Measurements from ENCODE around the gene CHCHD6.

CHCHD6 gene

GRCh38 chr3:126961791-126962461 is 257.9 kb downstream of the CHCHD6 start:
- no peaks in the 10 kb centered on the region for H3K36me3 Mint-ChIP-seq (ENCODE audit: insufficient read depth)
- no peaks in the 10 kb centered on the region for H3K9me3 Mint-ChIP-seq
- H3K4me3 Mint-ChIP-seq = no peak overlapping the region
- no peak for ATAC-seq (replicated peaks)
- DNase-seq = no peak
- H3K27me3 Mint-ChIP-seq = peaks cover 5 to 7% of the 10 kb centered on the region in 2 donors
- peak overlapping the region in 1 of 2 donors; percentile 44 for H3K27ac Mint-ChIP-seq
- H3K4me1 Mint-ChIP-seq (ENCODE audit: low read depth in 2 of 2) = peaks cover 0 to 6% of the 10 kb centered on the region in 2 donors

- H3K4me1 Mint-ChIP-seq (ENCODE audit: low read depth in 2 of 2) = peaks cover 0 to 6% of the 10 kb centered on the region in 2 donors
- H3K36me3 Mint-ChIP-seq (ENCODE audit: insufficient read depth) = no peaks in the 10 kb centered on the region
- peaks cover 5 to 7% of the 10 kb centered on the region in 2 donors for H3K27me3 Mint-ChIP-seq
- ATAC-seq (replicated peaks) (no peak), DNase-seq (no peak)
- peak overlapping the region in 1 of 2 donors; percentile 44 for H3K27ac Mint-ChIP-seq
- H3K4me3 Mint-ChIP-seq = no peak overlapping the region
- no peaks in the 10 kb centered on the region for H3K9me3 Mint-ChIP-seq
Observed at GRCh38 chr3:126962756-126963155, 258.7 kb downstream of the CHCHD6 start.

GRCh38 chr3:126963261-126964190 is 259.5 kb downstream of the CHCHD6 start:
- H3K9me3 Mint-ChIP-seq = no peaks in the 10 kb centered on the region
- ATAC-seq (replicated peaks) (no peak), DNase-seq (no peak)
- no peaks in the 10 kb centered on the region for H3K36me3 Mint-ChIP-seq (ENCODE audit: insufficient read depth)
- no peak overlapping the region for H3K4me3 Mint-ChIP-seq
- peaks cover 5 to 14% of the 10 kb centered on the region in 2 donors for H3K27me3 Mint-ChIP-seq
- H3K4me1 Mint-ChIP-seq (ENCODE audit: low read depth in 2 of 2) = peaks cover 0 to 8% of the 10 kb centered on the region in 2 donors
- no peak overlapping the region for H3K27ac Mint-ChIP-seq

GRCh38 chr3:126964261-126964660 is 260.2 kb downstream of the CHCHD6 start:
- Mint-ChIP-seq H3K4me1 (ENCODE audit: low read depth in 2 of 2) (peaks cover 0 to 8% of the 10 kb centered on the region in 2 donors), H3K27me3 (peaks cover 5 to 15% of the 10 kb centered on the region in 2 donors), H3K27ac (no peak overlapping the region), H3K4me3 (no peak overlapping the region), H3K9me3 (no peaks in the 10 kb centered on the region), H3K36me3 (ENCODE audit: insufficient read depth) (no peaks in the 10 kb centered on the region)
- no peak for ATAC-seq (replicated peaks)
- no peak for DNase-seq

- Mint-ChIP-seq H3K4me3 (no peak overlapping the region), H3K4me1 (ENCODE audit: low read depth in 2 of 2) (peaks cover 0 to 8% of the 10 kb centered on the region in 2 donors), H3K9me3 (no peaks in the 10 kb centered on the region), H3K27me3 (peaks cover 5 to 15% of the 10 kb centered on the region in 2 donors), H3K27ac (no peak overlapping the region), H3K36me3 (ENCODE audit: insufficient read depth) (no peaks in the 10 kb centered on the region)
- ATAC-seq (replicated peaks) (no peak), DNase-seq (no peak)
Observed at GRCh38 chr3:126964950-126965349, 260.9 kb downstream of the CHCHD6 start.

- Mint-ChIP-seq H3K27me3 (peaks cover 8 to 15% of the 10 kb centered on the region in 2 donors), H3K27ac (peak overlapping the region in 1 of 2 donors; percentile 16), H3K9me3 (no peaks in the 10 kb centered on the region), H3K36me3 (ENCODE audit: insufficient read depth) (no peaks in the 10 kb centered on the region), H3K4me1 (ENCODE audit: low read depth in 2 of 2) (peaks cover 0 to 6% of the 10 kb centered on the region in 2 donors), H3K4me3 (no peak overlapping the region)
- DNase-seq (no peak), ATAC-seq (replicated peaks) (no peak)
Observed at GRCh38 chr3:126965526-126966080, 261.6 kb downstream of the CHCHD6 start.

- Mint-ChIP-seq H3K4me3 (no peak overlapping the region), H3K27me3 (peaks cover 9 to 15% of the 10 kb centered on the region in 2 donors), H3K4me1 (ENCODE audit: low read depth in 2 of 2) (peaks cover 0 to 4% of the 10 kb centered on the region in 2 donors), H3K9me3 (no peaks in the 10 kb centered on the region), H3K27ac (no peak overlapping the region), H3K36me3 (ENCODE audit: insufficient read depth) (peaks cover 3% of the 10 kb centered on the region)
- DNase-seq (no peak), ATAC-seq (replicated peaks) (no peak)
Observed at GRCh38 chr3:126967386-126967785, 263.3 kb downstream of the CHCHD6 start.

GRCh38 chr3:126968391-126969390 is 264.7 kb downstream of the CHCHD6 start:
- Mint-ChIP-seq H3K36me3 (ENCODE audit: insufficient read depth) (peaks cover 3% of the 10 kb centered on the region), H3K27ac (no peak overlapping the region), H3K27me3 (peaks cover 9 to 15% of the 10 kb centered on the region in 2 donors), H3K9me3 (no peaks in the 10 kb centered on the region), H3K4me1 (ENCODE audit: low read depth in 2 of 2) (peaks cover 0 to 4% of the 10 kb centered on the region in 2 donors), H3K4me3 (no peak overlapping the region)
- no peak for ATAC-seq (replicated peaks)
- DNase-seq = no peak

GRCh38 chr3:126969586-126969985 is 265.5 kb downstream of the CHCHD6 start:
- no peak for DNase-seq
- Mint-ChIP-seq H3K4me3 (no peak overlapping the region), H3K9me3 (peaks cover 2 to 3% of the 10 kb centered on the region in 2 donors), H3K27me3 (peaks cover 11 to 12% of the 10 kb centered on the region in 2 donors), H3K4me1 (ENCODE audit: low read depth in 2 of 2) (peaks cover 0 to 2% of the 10 kb centered on the region in 2 donors), H3K36me3 (ENCODE audit: insufficient read depth) (peaks cover 3% of the 10 kb centered on the region), H3K27ac (no peak overlapping the region)
- ATAC-seq (replicated peaks) = no peak

GRCh38 chr3:126970101-126970500 is 266.1 kb downstream of the CHCHD6 start:
- H3K27ac Mint-ChIP-seq = no peak overlapping the region
- peaks cover 3 to 8% of the 10 kb centered on the region in 2 donors for H3K9me3 Mint-ChIP-seq
- peaks cover 3% of the 10 kb centered on the region for H3K36me3 Mint-ChIP-seq (ENCODE audit: insufficient read depth)
- peaks cover 8 to 10% of the 10 kb centered on the region in 2 donors for H3K27me3 Mint-ChIP-seq
- no peak overlapping the region for H3K4me3 Mint-ChIP-seq
- DNase-seq = no peak
- ATAC-seq (replicated peaks) = no peak
- H3K4me1 Mint-ChIP-seq (ENCODE audit: low read depth in 2 of 2) = peaks cover 0 to 2% of the 10 kb centered on the region in 2 donors

GRCh38 chr3:126970921-126971320 is 266.9 kb downstream of the CHCHD6 start:
- Mint-ChIP-seq H3K27ac (no peak overlapping the region), H3K27me3 (peaks cover 8 to 10% of the 10 kb centered on the region in 2 donors), H3K36me3 (ENCODE audit: insufficient read depth) (peaks cover 3% of the 10 kb centered on the region), H3K4me1 (ENCODE audit: low read depth in 2 of 2) (peaks cover 0 to 2% of the 10 kb centered on the region in 2 donors), H3K9me3 (peaks cover 3 to 11% of the 10 kb centered on the region in 2 donors), H3K4me3 (no peak overlapping the region)
- ATAC-seq (replicated peaks) = no peak
- no peak for DNase-seq

GRCh38 chr3:126971891-126972351 is 267.9 kb downstream of the CHCHD6 start:
- H3K4me3 Mint-ChIP-seq = no peak overlapping the region
- DNase-seq (no peak), ATAC-seq (replicated peaks) (no peak)
- peaks cover 10% of the 10 kb centered on the region in 2 donors for H3K27me3 Mint-ChIP-seq
- H3K36me3 Mint-ChIP-seq (ENCODE audit: insufficient read depth) = peaks cover 3% of the 10 kb centered on the region
- no peak overlapping the region for H3K27ac Mint-ChIP-seq
- peaks cover 0 to 2% of the 10 kb centered on the region in 2 donors for H3K4me1 Mint-ChIP-seq (ENCODE audit: low read depth in 2 of 2)
- peaks cover 3 to 11% of the 10 kb centered on the region in 2 donors for H3K9me3 Mint-ChIP-seq
